ENCODE measurements around the gene TRDN.

Gene TRDN, protein sequence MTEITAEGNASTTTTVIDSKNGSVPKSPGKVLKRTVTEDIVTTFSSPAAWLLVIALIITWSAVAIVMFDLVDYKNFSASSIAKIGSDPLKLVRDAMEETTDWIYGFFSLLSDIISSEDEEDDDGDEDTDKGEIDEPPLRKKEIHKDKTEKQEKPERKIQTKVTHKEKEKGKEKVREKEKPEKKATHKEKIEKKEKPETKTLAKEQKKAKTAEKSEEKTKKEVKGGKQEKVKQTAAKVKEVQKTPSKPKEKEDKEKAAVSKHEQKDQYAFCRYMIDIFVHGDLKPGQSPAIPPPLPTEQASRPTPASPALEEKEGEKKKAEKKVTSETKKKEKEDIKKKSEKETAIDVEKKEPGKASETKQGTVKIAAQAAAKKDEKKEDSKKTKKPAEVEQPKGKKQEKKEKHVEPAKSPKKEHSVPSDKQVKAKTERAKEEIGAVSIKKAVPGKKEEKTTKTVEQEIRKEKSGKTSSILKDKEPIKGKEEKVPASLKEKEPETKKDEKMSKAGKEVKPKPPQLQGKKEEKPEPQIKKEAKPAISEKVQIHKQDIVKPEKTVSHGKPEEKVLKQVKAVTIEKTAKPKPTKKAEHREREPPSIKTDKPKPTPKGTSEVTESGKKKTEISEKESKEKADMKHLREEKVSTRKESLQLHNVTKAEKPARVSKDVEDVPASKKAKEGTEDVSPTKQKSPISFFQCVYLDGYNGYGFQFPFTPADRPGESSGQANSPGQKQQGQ

DNA sequence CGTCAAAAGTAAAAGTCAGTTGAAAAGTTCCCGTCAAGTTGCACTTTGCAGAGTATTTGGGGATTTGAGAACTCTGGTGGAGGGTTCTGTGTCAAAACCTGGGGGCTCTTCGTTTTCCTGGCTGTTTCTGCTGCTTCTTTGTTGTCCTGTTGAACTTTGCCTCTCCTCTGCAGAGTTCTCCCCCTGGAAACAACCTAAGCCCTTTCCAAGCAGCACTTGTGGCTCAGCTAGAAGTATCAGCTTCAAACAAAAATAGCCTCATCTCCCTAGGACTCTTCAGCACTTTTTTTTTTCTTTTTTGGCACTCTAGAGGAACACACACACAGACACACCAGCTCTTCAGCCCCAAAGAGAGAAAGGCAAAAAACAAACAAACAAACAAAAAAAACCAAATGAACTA is at the start of gene TRDN:
Gene TRDN, minus strand, starts transcription at position 169 of the 400 bp plus-strand sequence. CDS start 175 bp downstream, outside the sequence.
- Histone ChIP-seq H3K4me1 (ENCODE audit: control insufficient read depth, insufficient read depth, low read length) (no peaks in the 10 kb centered on the region), H3K9ac (ENCODE audit: low read length) (no peak within 1 kb of the TSS), H3K4me3 (ENCODE audit: low read length) (no peak within 1 kb of the TSS), H3K27ac (ENCODE audit: low read depth, low read length) (no peak within 1 kb of the TSS), H3K36me3 (ENCODE audit: control insufficient read depth, insufficient read depth, low read length) (no peaks in the 10 kb centered on the region), H3K27me3 (ENCODE audit: control insufficient read depth, insufficient read depth, low read length) (no peaks in the 10 kb centered on the region)

DNA sequence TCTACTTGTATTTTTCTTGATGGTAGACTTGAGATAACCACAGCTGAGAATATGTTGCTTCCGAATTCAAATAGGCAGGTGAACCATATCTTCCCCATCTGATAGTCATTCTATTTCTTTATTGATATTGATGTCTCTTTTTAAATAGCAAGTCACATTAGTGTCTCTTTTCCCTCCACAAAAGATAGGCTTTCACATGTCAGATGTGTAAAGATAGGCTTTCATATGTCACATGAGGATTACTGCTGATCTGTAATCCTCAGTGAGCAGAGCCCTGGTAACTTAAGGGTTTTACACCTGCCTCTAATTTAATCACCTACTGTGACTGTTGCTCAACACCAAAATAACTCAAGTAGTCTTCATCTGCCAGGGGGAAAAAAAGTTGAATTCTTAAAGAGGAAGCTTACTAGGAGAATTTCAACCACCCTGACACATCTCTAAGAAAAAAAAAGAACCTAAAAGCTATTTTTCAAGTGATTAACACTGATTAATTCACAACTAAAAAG is 45.3 kb upstream of the TRDN start:
- Histone ChIP-seq H3K4me3 (ENCODE audit: low read length) (no peak overlapping the region), H3K36me3 (ENCODE audit: control insufficient read depth, insufficient read depth, low read length) (no peaks in the 10 kb centered on the region), H3K4me1 (ENCODE audit: control insufficient read depth, insufficient read depth, low read length) (no peaks in the 10 kb centered on the region), H3K27me3 (ENCODE audit: control insufficient read depth, insufficient read depth, low read length) (no peaks in the 10 kb centered on the region), H3K9ac (ENCODE audit: low read length) (no peak overlapping the region), H3K27ac (ENCODE audit: low read depth, low read length) (no peak overlapping the region)

GRCh38 chr6:123677897-123678296 is 41.1 kb upstream of the TRDN start:
- H3K9ac ChIP-seq (ENCODE audit: low read length): no peak overlapping the region
- no peak overlapping the region for H3K4me3 ChIP-seq (ENCODE audit: low read length)
- no peaks in the 10 kb centered on the region for H3K4me1 ChIP-seq (ENCODE audit: control insufficient read depth, insufficient read depth, low read length)
- H3K36me3 ChIP-seq (ENCODE audit: control insufficient read depth, insufficient read depth, low read length): no peaks in the 10 kb centered on the region
- H3K27ac ChIP-seq (ENCODE audit: low read depth, low read length): no peak overlapping the region
- H3K27me3 ChIP-seq (ENCODE audit: control insufficient read depth, insufficient read depth, low read length): no peaks in the 10 kb centered on the region

GRCh38 chr6:123676793-123677192 is 40.0 kb upstream of the TRDN start:
- Histone ChIP-seq H3K4me3 (ENCODE audit: low read length) (no peak overlapping the region), H3K27me3 (ENCODE audit: control insufficient read depth, insufficient read depth, low read length) (no peaks in the 10 kb centered on the region), H3K4me1 (ENCODE audit: control insufficient read depth, insufficient read depth, low read length) (no peaks in the 10 kb centered on the region), H3K36me3 (ENCODE audit: control insufficient read depth, insufficient read depth, low read length) (no peaks in the 10 kb centered on the region), H3K27ac (ENCODE audit: low read depth, low read length) (no peak overlapping the region), H3K9ac (ENCODE audit: low read length) (no peak overlapping the region)

GRCh38 chr6:123668965-123669591 is 32.3 kb upstream of the TRDN start:
- Histone ChIP-seq H3K27ac (ENCODE audit: low read depth, low read length) (no peak overlapping the region), H3K4me1 (ENCODE audit: control insufficient read depth, insufficient read depth, low read length) (no peaks in the 10 kb centered on the region), H3K36me3 (ENCODE audit: control insufficient read depth, insufficient read depth, low read length) (no peaks in the 10 kb centered on the region)

DNA sequence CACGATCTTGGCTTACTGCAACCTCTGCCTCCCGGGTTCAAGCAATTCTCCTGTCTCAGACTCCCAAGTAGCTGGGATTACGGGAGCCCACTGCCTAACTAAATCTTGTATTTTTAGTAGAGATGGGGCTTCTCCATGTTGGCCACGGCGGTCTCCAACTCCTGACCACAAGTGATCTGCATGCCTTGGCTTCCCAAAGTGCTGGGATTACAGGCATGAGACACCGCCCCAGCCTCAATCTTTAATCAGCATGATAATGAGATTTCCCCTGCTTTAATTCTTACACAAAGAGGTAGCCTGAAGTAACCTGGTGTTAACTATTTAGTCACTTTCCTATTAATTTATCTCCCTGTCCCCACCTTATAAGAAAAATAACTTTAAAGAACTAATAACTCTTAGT is 31.3 kb upstream of the TRDN start:
- no peaks in the 10 kb centered on the region for H3K36me3 ChIP-seq (ENCODE audit: control insufficient read depth, insufficient read depth, low read length)
- H3K4me3 ChIP-seq (ENCODE audit: low read length): no peak overlapping the region
- no peaks in the 10 kb centered on the region for H3K4me1 ChIP-seq (ENCODE audit: control insufficient read depth, insufficient read depth, low read length)
- H3K27ac ChIP-seq (ENCODE audit: low read depth, low read length): no peak overlapping the region
- no peak overlapping the region for H3K9ac ChIP-seq (ENCODE audit: low read length)
- no peaks in the 10 kb centered on the region for H3K27me3 ChIP-seq (ENCODE audit: control insufficient read depth, insufficient read depth, low read length)

More at GRCh38 chr6:123668965-123669591, 32.3 kb upstream of the TRDN start:
- Histone ChIP-seq H3K4me3 (ENCODE audit: low read length) (no peak overlapping the region), H3K9ac (ENCODE audit: low read length) (no peak overlapping the region), H3K27me3 (ENCODE audit: control insufficient read depth, insufficient read depth, low read length) (no peaks in the 10 kb centered on the region)

DNA sequence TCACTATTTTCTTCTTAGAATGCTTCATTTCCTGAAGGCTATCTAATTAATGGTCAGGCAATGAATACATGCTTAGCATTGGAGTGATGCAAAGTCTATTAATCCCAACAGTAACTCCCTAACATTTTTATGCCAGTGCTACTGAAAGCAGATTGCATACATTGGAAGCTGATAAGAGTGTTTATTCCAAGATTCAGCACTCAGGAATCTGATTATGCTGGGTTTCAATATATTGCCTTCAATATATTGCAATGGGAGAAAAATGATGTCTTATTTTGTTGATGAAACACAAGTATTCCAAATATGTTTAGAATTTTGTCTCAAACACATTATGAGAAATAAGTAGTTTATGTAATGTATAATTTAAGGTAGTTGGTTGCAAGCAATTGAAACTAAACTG is 26.7 kb upstream of the TRDN start:
- no peaks in the 10 kb centered on the region for H3K4me1 ChIP-seq (ENCODE audit: control insufficient read depth, insufficient read depth, low read length)
- H3K4me3 ChIP-seq (ENCODE audit: low read length): no peak overlapping the region
- no peak overlapping the region for H3K9ac ChIP-seq (ENCODE audit: low read length)
- H3K27me3 ChIP-seq (ENCODE audit: control insufficient read depth, insufficient read depth, low read length): no peaks in the 10 kb centered on the region
- H3K36me3 ChIP-seq (ENCODE audit: control insufficient read depth, insufficient read depth, low read length): no peaks in the 10 kb centered on the region
- no peak overlapping the region for H3K27ac ChIP-seq (ENCODE audit: low read depth, low read length)

- no peak overlapping the region for H3K4me3 ChIP-seq (ENCODE audit: low read length)
Measured at GRCh38 chr6:123662757-123663156, 26.0 kb upstream of the TRDN start.

DNA sequence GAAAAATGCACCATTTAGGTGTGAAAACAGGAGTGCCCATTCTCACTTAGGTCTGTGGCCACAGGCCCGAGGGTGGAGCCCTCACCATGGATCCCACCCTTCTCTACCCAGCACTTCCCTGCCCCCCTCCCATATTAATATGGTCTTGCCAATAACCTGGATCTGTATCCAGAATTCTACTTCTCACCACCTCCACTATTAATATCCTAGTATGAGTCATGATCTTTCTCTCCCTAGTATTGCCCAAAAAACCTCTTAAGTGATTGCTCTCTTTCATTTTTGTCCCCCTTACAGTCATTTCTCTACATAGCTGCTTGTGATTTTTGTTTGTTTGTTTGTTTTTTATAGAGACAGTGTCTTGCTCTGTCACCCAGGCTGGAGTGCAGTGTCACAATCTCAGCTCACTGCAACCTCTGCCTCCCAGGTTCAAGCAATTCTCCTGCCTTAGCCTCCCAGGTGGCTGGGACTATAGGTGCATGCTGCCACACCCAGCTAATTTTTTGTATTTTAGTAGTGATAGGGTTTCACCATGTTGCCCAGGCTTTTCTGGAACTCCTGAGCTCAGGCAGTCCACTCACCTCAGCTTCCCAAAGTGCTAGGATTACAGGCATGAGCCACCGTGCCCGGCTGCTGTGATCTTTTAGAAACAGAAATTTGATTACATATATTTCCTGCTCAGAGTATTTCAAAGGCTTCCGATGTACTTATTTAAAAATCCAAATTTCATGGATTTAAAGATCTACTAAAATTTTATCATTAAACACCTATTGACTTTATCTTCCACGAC is 24.5 kb upstream of the TRDN start:
- H3K27me3 ChIP-seq (ENCODE audit: control insufficient read depth, insufficient read depth, low read length): no peaks in the 10 kb centered on the region
- no peaks in the 10 kb centered on the region for H3K4me1 ChIP-seq (ENCODE audit: control insufficient read depth, insufficient read depth, low read length)
- H3K9ac ChIP-seq (ENCODE audit: low read length): no peak overlapping the region
- no peak overlapping the region for H3K4me3 ChIP-seq (ENCODE audit: low read length)
- H3K27ac ChIP-seq (ENCODE audit: low read depth, low read length): no peak overlapping the region
- H3K36me3 ChIP-seq (ENCODE audit: control insufficient read depth, insufficient read depth, low read length): no peaks in the 10 kb centered on the region

More at GRCh38 chr6:123662757-123663156, 26.0 kb upstream of the TRDN start:
- no peaks in the 10 kb centered on the region for H3K27me3 ChIP-seq (ENCODE audit: control insufficient read depth, insufficient read depth, low read length)
- no peaks in the 10 kb centered on the region for H3K4me1 ChIP-seq (ENCODE audit: control insufficient read depth, insufficient read depth, low read length)
- H3K27ac ChIP-seq (ENCODE audit: low read depth, low read length): no peak overlapping the region
- H3K9ac ChIP-seq (ENCODE audit: low read length): no peak overlapping the region
- H3K36me3 ChIP-seq (ENCODE audit: control insufficient read depth, insufficient read depth, low read length): no peaks in the 10 kb centered on the region

GRCh38 chr6:123659960-123660748 is 23.4 kb upstream of the TRDN start:
- no peak overlapping the region for H3K27ac ChIP-seq (ENCODE audit: low read depth, low read length)
- H3K4me3 ChIP-seq (ENCODE audit: low read length): no peak overlapping the region
- no peaks in the 10 kb centered on the region for H3K27me3 ChIP-seq (ENCODE audit: control insufficient read depth, insufficient read depth, low read length)
- no peaks in the 10 kb centered on the region for H3K4me1 ChIP-seq (ENCODE audit: control insufficient read depth, insufficient read depth, low read length)
- H3K36me3 ChIP-seq (ENCODE audit: control insufficient read depth, insufficient read depth, low read length): no peaks in the 10 kb centered on the region
- H3K9ac ChIP-seq (ENCODE audit: low read length): no peak overlapping the region

- H3K27me3 ChIP-seq (ENCODE audit: control insufficient read depth, insufficient read depth, low read length): no peaks in the 10 kb centered on the region
- no peak overlapping the region for H3K9ac ChIP-seq (ENCODE audit: low read length)
- H3K27ac ChIP-seq (ENCODE audit: low read depth, low read length): no peak overlapping the region
- no peaks in the 10 kb centered on the region for H3K36me3 ChIP-seq (ENCODE audit: control insufficient read depth, insufficient read depth, low read length)
- H3K4me3 ChIP-seq (ENCODE audit: low read length): no peak overlapping the region
- H3K4me1 ChIP-seq (ENCODE audit: control insufficient read depth, insufficient read depth, low read length): no peaks in the 10 kb centered on the region
Measured at GRCh38 chr6:123658848-123659247, 22.1 kb upstream of the TRDN start.
